ENCODE results near the gene IQCC. TPM values are rescaled to one million over a fixed set of nuclear protein-coding genes. Genes with fewer than 3 reads are reported as not detected.

The IQCC gene
- polyA plus RNA-seq, 3 donors from 2014 or later = 0.29 to 0.85 TPM; not detected in 1

GRCh38 chr1:32221581-32221979 lies 16.1 kb downstream of the IQCC start:
- Mint-ChIP-seq H3K4me1 (peaks cover 33 to 43% of the 10 kb centered on the region in 2 donors), H3K27ac (peak overlapping the region; percentile 96 to 99 (median 98)), H3K27me3 (ENCODE audit: low read depth in 3 of 3) (peaks cover 0 to 6% (median 4%) of the 10 kb centered on the region in 3 donors), H3K4me3 (peak overlapping the region; percentile 97 to 99 (median 97)), H3K9me3 (no peaks in the 10 kb centered on the region), H3K36me3 (peaks cover 8 to 22% (median 9%) of the 10 kb centered on the region in 3 donors)
- no peak for DNase-seq

- Mint-ChIP-seq H3K27me3 (ENCODE audit: low read depth in 3 of 3) (peaks cover 0 to 6% (median 4%) of the 10 kb centered on the region in 3 donors), H3K27ac (peak within 1 kb of the TSS; percentile 96 to 99 (median 98)), H3K4me3 (peak within 1 kb of the TSS; percentile 97 to 99 (median 97)), H3K4me1 (peaks cover 33 to 43% of the 10 kb centered on the region in 2 donors), H3K36me3 (peaks cover 8 to 22% (median 9%) of the 10 kb centered on the region in 3 donors), H3K9me3 (no peaks in the 10 kb centered on the region)
- peak; percentile 91 for DNase-seq
These were observed 16.7 kb downstream of the IQCC start, which contains the start of the genes EIF3I and TMEM234 for GRCh38 chr1:32221980-32222755. EIF3I (plus strand) TSS chr1:32222407; CDS start chr1:32222442, 35 bp downstream. TMEM234 (minus strand) TSS chr1:32222353; CDS start chr1:32222322, 31 bp downstream.

DNA sequence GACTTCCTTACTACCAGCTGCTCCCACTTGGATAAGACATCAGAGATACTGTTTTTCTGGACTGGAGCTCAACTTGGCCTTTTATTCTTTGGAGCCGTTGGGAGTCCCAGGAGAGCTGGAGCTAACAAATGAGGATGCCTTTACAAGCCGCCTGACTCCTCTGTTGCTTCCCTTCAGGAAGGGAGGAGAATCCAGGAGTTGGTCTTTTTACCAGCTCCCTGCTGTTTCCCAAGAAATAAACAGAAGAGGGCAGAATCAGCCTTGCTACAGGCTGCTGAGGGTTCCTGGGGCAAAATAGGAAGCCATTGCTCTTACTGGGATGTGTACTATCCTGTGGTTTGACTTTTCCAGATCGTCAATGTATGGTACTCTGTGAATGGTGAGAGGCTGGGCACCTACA lies 18.2 kb downstream of the IQCC start:
- Mint-ChIP-seq H3K9me3 (no peaks in the 10 kb centered on the region), H3K4me3 (peak overlapping the region; percentile 48 to 97 (median 97)), H3K27me3 (ENCODE audit: low read depth in 3 of 3) (peaks cover 0 to 6% (median 6%) of the 10 kb centered on the region in 3 donors), H3K27ac (peak overlapping the region; percentile 96 to 99 (median 98)), H3K36me3 (peaks cover 21 to 34% (median 21%) of the 10 kb centered on the region in 3 donors), H3K4me1 (peaks cover 33 to 48% of the 10 kb centered on the region in 2 donors)
- no peak for DNase-seq

DNA sequence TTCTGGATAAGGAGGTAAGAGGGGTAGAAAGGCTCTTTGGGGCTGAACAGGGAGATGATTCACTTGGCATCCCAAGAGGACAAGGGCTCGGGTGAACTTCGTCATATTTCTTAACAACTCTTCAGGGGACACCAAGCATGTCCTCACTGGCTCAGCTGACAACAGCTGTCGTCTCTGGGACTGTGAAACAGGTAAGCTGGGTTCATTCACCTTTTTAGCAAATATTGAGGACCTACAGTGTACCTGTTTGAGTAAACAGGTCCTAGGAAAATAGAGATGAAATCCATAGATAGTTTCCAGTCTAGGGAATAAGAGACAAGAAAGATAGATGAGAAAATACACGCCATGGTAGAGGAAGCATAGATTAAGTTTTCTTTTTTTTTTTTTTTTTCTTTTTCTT lies 18.8 kb downstream of the IQCC start:
- no peaks in the 10 kb centered on the region for H3K9me3 Mint-ChIP-seq
- peaks cover 33 to 48% of the 10 kb centered on the region in 2 donors for H3K4me1 Mint-ChIP-seq
- DNase-seq = no peak
- peaks cover 25 to 37% (median 26%) of the 10 kb centered on the region in 3 donors for H3K36me3 Mint-ChIP-seq
- peak overlapping the region; percentile 60 to 99 (median 82) for H3K27ac Mint-ChIP-seq
- H3K4me3 Mint-ChIP-seq = peak overlapping the region; percentile 26 to 97 (median 48)
- peaks cover 0 to 6% (median 6%) of the 10 kb centered on the region in 3 donors for H3K27me3 Mint-ChIP-seq (ENCODE audit: low read depth in 3 of 3)

DNA sequence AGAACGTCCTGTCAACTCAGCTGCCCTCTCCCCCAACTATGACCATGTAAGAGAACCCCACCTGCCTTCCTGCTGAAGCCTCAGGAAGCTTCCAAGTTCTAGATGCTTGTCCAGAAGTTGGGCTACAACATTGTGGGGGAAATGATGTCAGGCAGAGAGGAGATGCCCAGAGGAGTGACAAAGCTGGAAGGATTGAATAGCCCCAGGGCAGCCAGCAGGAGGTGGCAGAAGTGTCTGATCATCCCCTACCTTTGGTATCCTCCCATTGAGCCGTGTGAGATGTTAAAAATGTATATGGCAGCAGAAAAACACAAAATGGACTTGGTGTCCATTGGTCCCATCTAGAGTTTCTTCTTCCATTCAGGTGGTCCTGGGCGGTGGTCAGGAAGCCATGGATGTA lies 23.3 kb downstream of the IQCC start:
- H3K27ac Mint-ChIP-seq = peak overlapping the region in 3 of 6 donors; percentile 5 to 40 (median 26)
- H3K27me3 Mint-ChIP-seq (ENCODE audit: low read depth in 3 of 3) = peaks cover 0 to 3% (median 0%) of the 10 kb centered on the region in 3 donors
- DNase-seq = no peak
- peaks cover 6 to 15% of the 10 kb centered on the region in 2 donors for H3K4me1 Mint-ChIP-seq
- no peak overlapping the region for H3K4me3 Mint-ChIP-seq
- peaks cover 25 to 39% (median 29%) of the 10 kb centered on the region in 3 donors for H3K36me3 Mint-ChIP-seq
- H3K9me3 Mint-ChIP-seq = no peaks in the 10 kb centered on the region

- H3K4me3 Mint-ChIP-seq = no peak overlapping the region
- no peaks in the 10 kb centered on the region for H3K9me3 Mint-ChIP-seq
- peaks cover 0 to 3% (median 1%) of the 10 kb centered on the region in 3 donors for H3K27me3 Mint-ChIP-seq (ENCODE audit: low read depth in 3 of 3)
- H3K27ac Mint-ChIP-seq = peak overlapping the region in 1 of 6 donors; percentile 34
- peaks cover 0 to 6% of the 10 kb centered on the region in 2 donors for H3K4me1 Mint-ChIP-seq
- no peak for DNase-seq
- peaks cover 18 to 28% (median 21%) of the 10 kb centered on the region in 3 donors for H3K36me3 Mint-ChIP-seq
These were observed 26.5 kb downstream of the IQCC start for GRCh38 chr1:32231843-32232432.

DNA sequence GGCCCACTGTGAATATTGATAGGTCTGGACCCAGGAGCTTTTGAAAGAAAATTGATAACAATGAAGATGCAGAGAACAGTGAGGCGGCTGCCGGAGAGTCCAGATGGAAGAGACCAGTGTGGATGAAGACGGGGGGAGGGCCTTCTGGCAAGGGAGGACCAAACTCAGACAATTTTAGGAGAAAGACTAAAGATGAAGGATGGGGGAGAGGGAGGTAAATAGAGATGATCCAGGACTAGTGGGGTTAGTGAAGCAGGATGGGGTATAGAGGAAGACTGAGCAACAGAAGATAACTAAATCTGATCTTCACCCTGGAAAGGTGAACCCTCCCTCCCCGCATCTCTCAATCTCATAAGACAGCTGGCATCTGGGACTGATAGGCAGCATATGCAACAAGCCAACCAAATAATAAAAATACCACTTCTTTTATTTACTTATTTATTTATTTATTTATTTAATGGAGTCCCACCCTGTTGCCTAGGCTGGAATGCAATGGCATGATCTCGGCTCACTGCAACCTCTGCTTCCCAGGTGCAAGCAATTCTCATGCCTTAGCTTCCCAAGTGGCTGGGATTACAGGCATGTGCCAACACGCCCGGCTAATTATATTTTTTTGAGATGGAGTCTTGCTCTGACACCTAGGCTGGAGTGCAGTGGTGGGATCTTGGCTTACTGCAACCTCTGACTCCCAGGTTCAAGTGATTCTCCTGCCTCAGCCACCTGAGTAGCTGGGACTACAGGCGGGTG lies 27.3 kb downstream of the IQCC start:
- H3K27me3 Mint-ChIP-seq (ENCODE audit: low read depth in 3 of 3) = peaks cover 0 to 1% (median 1%) of the 10 kb centered on the region in 3 donors
- H3K27ac Mint-ChIP-seq = peak overlapping the region in 1 of 6 donors; percentile 4
- no peaks in the 10 kb centered on the region for H3K4me1 Mint-ChIP-seq
- H3K4me3 Mint-ChIP-seq = no peak overlapping the region
- peaks cover 12 to 23% (median 16%) of the 10 kb centered on the region in 3 donors for H3K36me3 Mint-ChIP-seq
- H3K9me3 Mint-ChIP-seq = no peaks in the 10 kb centered on the region
- DNase-seq = no peak

DNA sequence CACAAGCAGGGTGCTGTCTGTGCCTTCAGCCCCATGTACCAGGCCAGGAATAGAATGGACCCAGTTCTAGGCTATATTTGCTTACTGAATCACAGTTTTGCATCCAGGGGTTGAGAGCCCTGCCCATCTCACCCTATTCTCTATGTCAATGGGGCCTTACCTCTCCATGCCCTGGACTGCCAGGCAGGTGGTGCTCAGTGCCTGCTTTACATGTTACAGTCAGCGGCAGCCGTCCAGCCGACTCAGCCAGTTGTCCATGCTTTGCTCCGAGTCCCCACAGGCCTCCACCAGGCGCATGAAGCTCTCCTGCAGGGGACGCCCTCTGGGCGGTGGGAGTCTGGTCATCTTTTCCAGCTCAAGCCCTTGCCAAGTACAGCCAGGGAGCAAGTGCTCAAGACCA lies 29.3 kb downstream of the IQCC start:
- no peak overlapping the region for H3K27ac Mint-ChIP-seq
- no peaks in the 10 kb centered on the region for H3K9me3 Mint-ChIP-seq
- DNase-seq = no peak
- no peak overlapping the region for H3K4me3 Mint-ChIP-seq
- peaks cover 2 to 4% of the 10 kb centered on the region in 2 donors for H3K4me1 Mint-ChIP-seq
- peaks cover 0 to 10% (median 4%) of the 10 kb centered on the region in 3 donors for H3K36me3 Mint-ChIP-seq
- H3K27me3 Mint-ChIP-seq (ENCODE audit: low read depth in 3 of 3) = peaks cover 0 to 1% (median 0%) of the 10 kb centered on the region in 3 donors

DNA sequence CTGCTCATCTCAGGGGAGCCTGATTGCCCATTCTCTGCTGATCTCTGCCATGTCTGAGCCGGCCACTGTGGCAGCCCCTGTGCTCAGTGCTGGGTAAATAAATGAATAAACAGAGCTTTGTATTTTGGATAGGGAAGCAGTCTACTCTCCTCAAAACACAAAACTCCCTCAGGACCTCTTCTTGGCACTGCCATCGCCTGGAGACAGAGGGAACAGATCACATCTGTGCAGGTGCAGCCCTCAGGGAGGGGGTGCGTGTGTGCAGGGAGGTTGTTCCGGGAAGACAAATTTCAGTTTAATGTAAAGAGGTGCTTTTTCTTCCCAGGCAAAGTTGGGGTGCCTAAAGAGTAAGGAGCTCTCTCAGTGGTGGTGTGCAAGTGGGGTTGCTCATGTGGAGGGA lies 33.9 kb downstream of the IQCC start:
- peak overlapping the region in 3 of 6 donors; percentile 14 to 69 (median 60) for H3K27ac Mint-ChIP-seq
- no peak for DNase-seq
- no peaks in the 10 kb centered on the region for H3K9me3 Mint-ChIP-seq
- H3K27me3 Mint-ChIP-seq (ENCODE audit: low read depth in 3 of 3) = peaks cover 0 to 1% (median 0%) of the 10 kb centered on the region in 3 donors
- H3K4me1 Mint-ChIP-seq = peaks cover 15 to 26% of the 10 kb centered on the region in 2 donors
- peaks cover 0 to 4% (median 0%) of the 10 kb centered on the region in 3 donors for H3K36me3 Mint-ChIP-seq
- H3K4me3 Mint-ChIP-seq = peak overlapping the region; percentile 65 to 92 (median 87)

GRCh38 chr1:32239790-32240139 lies 34.3 kb downstream of the IQCC start:
- H3K27me3 Mint-ChIP-seq (ENCODE audit: low read depth in 3 of 3) = peaks cover 0 to 1% (median 0%) of the 10 kb centered on the region in 3 donors
- H3K4me1 Mint-ChIP-seq = peaks cover 15 to 26% of the 10 kb centered on the region in 2 donors
- no peaks in the 10 kb centered on the region for H3K9me3 Mint-ChIP-seq
- peak overlapping the region in 3 of 6 donors; percentile 51 to 62 (median 60) for H3K27ac Mint-ChIP-seq
- H3K4me3 Mint-ChIP-seq = peak overlapping the region; percentile 87 to 92 (median 89)
- no peak for DNase-seq
- H3K36me3 Mint-ChIP-seq = peaks cover 0 to 4% (median 0%) of the 10 kb centered on the region in 3 donors

GRCh38 chr1:32240140-32240951 lies 34.9 kb downstream of the IQCC start:
- Mint-ChIP-seq H3K4me3 (peak overlapping the region; percentile 87 to 92 (median 89)), H3K9me3 (no peaks in the 10 kb centered on the region), H3K4me1 (peaks cover 15 to 26% of the 10 kb centered on the region in 2 donors), H3K27me3 (ENCODE audit: low read depth in 3 of 3) (peaks cover 0 to 1% (median 0%) of the 10 kb centered on the region in 3 donors), H3K27ac (peak overlapping the region; percentile 12 to 85 (median 60)), H3K36me3 (peaks cover 0 to 4% (median 0%) of the 10 kb centered on the region in 3 donors)
- peak; percentile 56 to 74 (median 57) for DNase-seq

GRCh38 chr1:32241001-32241763 lies 35.7 kb downstream of the IQCC start:
- Mint-ChIP-seq H3K27ac (peak overlapping the region in 5 of 6 donors; percentile 59 to 85 (median 71)), H3K9me3 (no peaks in the 10 kb centered on the region), H3K27me3 (ENCODE audit: low read depth in 3 of 3) (no peaks in the 10 kb centered on the region), H3K4me3 (peak overlapping the region; percentile 87 to 92 (median 89)), H3K4me1 (peaks cover 15 to 26% of the 10 kb centered on the region in 2 donors), H3K36me3 (no peaks in the 10 kb centered on the region)
- DNase-seq = peak; percentile 39 to 48 (median 43)

Data from immature natural killer cell (primary cell).